GM12892 (cell line): ENCODE results near the gene ARID5B.

ENCODE experiments used
- POLR2A ChIP-seq: IDR thresholded peaks from 2 replicates; pipeline ENCODE4 v1.6.1; 2011; ENCODE audit warnings: low read depth, low read length, control low read depth
- POLR2AphosphoS5 ChIP-seq: IDR thresholded peaks from 2 replicates; pipeline ENCODE4 v1.6.1; 2011; ENCODE audit warnings: low read depth, low read length, control low read depth

- TF ChIP-seq POLR2A (no peak), POLR2AphosphoS5 (no peak)
Measured at GRCh38 chr10:62082271-62082656, 180.8 kb downstream of the ARID5B start.
